GM18951 (cell line): ENCODE measurements around the gene ESRP2.
A peak's percentile ranks its signal among the peaks of the same experiment; 100 is the strongest.

Experiments used
- POLR2A ChIP-seq: IDR thresholded peaks from 4 replicates; pipeline ENCODE4 v1.6.1; 2011; ENCODE audit warnings: mild to moderate bottlenecking; ENCODE audit not compliant: insufficient read length, insufficient read depth; ENCODE audit errors: extremely low read depth
- in situ Hi-C: fragments of 300-500 bp; cut with MboI; formaldehyde crosslinking; loops from one replicate; pipeline ENCODE4 v1.12.0; 2022; ENCODE audit warnings: low sequenced_read_pairs, mixed read lengths, inconsistent platforms; ENCODE audit not compliant: unreplicated experiment

Gene ESRP2

GRCh38 chr16:68272507-68273209 is 36.7 kb upstream of the ESRP2 start:
- in situ Hi-C loops = no loop called here
- no peak for TF ChIP-seq POLR2A

- no peak for TF ChIP-seq POLR2A
- in situ Hi-C loops = no loop called here
These were observed 34.4 kb upstream of the ESRP2 start for GRCh38 chr16:68270353-68270752.

GRCh38 chr16:68269793-68270192 is 33.9 kb upstream of the ESRP2 start:
- TF ChIP-seq POLR2A = no peak
- in situ Hi-C loops = no loop called here

GRCh38 chr16:68267612-68268405 is 31.9 kb upstream of the ESRP2 start:
- in situ Hi-C loops = no loop called here
- TF ChIP-seq POLR2A = no peak

GRCh38 chr16:68265078-68265920 is 29.4 kb upstream of the ESRP2 start:
- peak; percentile 53 for TF ChIP-seq POLR2A
- in situ Hi-C loops = no loop called here

GRCh38 chr16:68264128-68265077 is 28.5 kb upstream of the ESRP2 start, which contains the start of gene SLC7A6:
SLC7A6 (plus strand) TSS chr16:68264526; CDS start chr16:68274727, 10,201 bp downstream.
- peak; percentile 86 for TF ChIP-seq POLR2A
- in situ Hi-C loops = loop anchor here (5.0 kb wide), 1 partner anchor 68 kb away; no protein-coding TSS in a partner anchor

GRCh38 chr16:68263559-68264127 is 27.7 kb upstream of the ESRP2 start:
- in situ Hi-C loops = loop anchor here (5.0 kb wide), 1 partner anchor 69 kb away; no protein-coding TSS in a partner anchor

GRCh38 chr16:68259007-68259825 is 23.3 kb upstream of the ESRP2 start:
- in situ Hi-C loops = no loop called here
- TF ChIP-seq POLR2A = no peak

More at GRCh38 chr16:68263559-68264127, 27.7 kb upstream of the ESRP2 start:
- no peak for TF ChIP-seq POLR2A

- TF ChIP-seq POLR2A = no peak
- in situ Hi-C loops = no loop called here
These were observed 22.2 kb upstream of the ESRP2 start for GRCh38 chr16:68257906-68258800.

GRCh38 chr16:68257251-68257905 is 21.5 kb upstream of the ESRP2 start:
- in situ Hi-C loops = no loop called here
- no peak for TF ChIP-seq POLR2A
